HG02840 (cell line): Measurements from ENCODE around the gene FRAS1.
A peak's percentile ranks its signal among the peaks of the same experiment; 100 is the strongest.
"Not testable (repeated sequence)": the region's sequence is repeated elsewhere in the genome, so short reads cannot be mapped to it uniquely, and the experiment has no call there.

Experiments
- ATAC-seq: cut with Tn5 transposase; IDR thresholded peaks from one replicate; pipeline ENCODE4 v1.9.1; 2021; ENCODE audit warnings: mild to moderate bottlenecking, moderate library complexity, moderate number of reproducible peaks; ENCODE audit not compliant: unreplicated experiment, low FRiP score

Gene FRAS1

GRCh38 chr4:78057135-78057599 lies at the start of gene FRAS1:
FRAS1 (plus strand) TSS chr4:78057323; CDS start chr4:78058010, 687 bp downstream.
- ATAC-seq: peak; percentile 18

GRCh38 chr4:78011003-78011402 lies 46.1 kb upstream of the FRAS1 start:
- not testable (repeated sequence) for ATAC-seq

GRCh38 chr4:78014889-78015886 lies 41.9 kb upstream of the FRAS1 start:
- no peak for ATAC-seq

- no peak for ATAC-seq
These were observed 38.7 kb upstream of the FRAS1 start for GRCh38 chr4:78018271-78019049.

- no peak for ATAC-seq
These were observed 37.7 kb upstream of the FRAS1 start for GRCh38 chr4:78019414-78019813.

GRCh38 chr4:78020677-78021076 lies 36.4 kb upstream of the FRAS1 start:
- ATAC-seq: no peak

GRCh38 chr4:78022517-78022916 lies 34.6 kb upstream of the FRAS1 start:
- no peak for ATAC-seq

- ATAC-seq: no peak
These were observed 33.0 kb upstream of the FRAS1 start for GRCh38 chr4:78024085-78024484.

GRCh38 chr4:78024576-78025091 lies 32.5 kb upstream of the FRAS1 start:
- no peak for ATAC-seq

- no peak for ATAC-seq
These were observed 25.6 kb upstream of the FRAS1 start for GRCh38 chr4:78031417-78031950.

- no peak for ATAC-seq
These were observed 24.7 kb upstream of the FRAS1 start for GRCh38 chr4:78032446-78032845.

- no peak for ATAC-seq
These were observed 24.2 kb upstream of the FRAS1 start for GRCh38 chr4:78032929-78033328.

GRCh38 chr4:78033861-78034260 lies 23.3 kb upstream of the FRAS1 start:
- no peak for ATAC-seq

GRCh38 chr4:78038704-78039103 lies 18.4 kb upstream of the FRAS1 start:
- no peak for ATAC-seq

GRCh38 chr4:78039678-78040077 lies 17.4 kb upstream of the FRAS1 start:
- no peak for ATAC-seq

GRCh38 chr4:78040431-78040830 lies 16.7 kb upstream of the FRAS1 start:
- ATAC-seq: no peak

GRCh38 chr4:78047366-78047765 lies 9.8 kb upstream of the FRAS1 start:
- ATAC-seq: no peak

GRCh38 chr4:78056265-78057129 lies 626 bp upstream of the FRAS1 start:
- peak; percentile 59 for ATAC-seq

GRCh38 chr4:78057600-78058550 lies 752 bp downstream of the FRAS1 start:
- no peak for ATAC-seq
